HEK293T (cell line): ENCODE results near the gene SIK3.

ENCODE experiments used
- CTCF ChIA-PET: fragments of 350-600 bp; formaldehyde crosslinking; extraction: SDS; loops from one replicate; lab custom pipeline; 2021; ENCODE audit warnings: antibody characterized with exemption, inconsistent platforms; lab: Yijun Ruan, JAX
- POLR2A ChIA-PET: fragments of 350-600 bp; formaldehyde crosslinking; extraction: SDS; loops from one replicate; lab custom pipeline; 2020; ENCODE audit warnings: antibody characterized with exemption, inconsistent platforms; lab: Yijun Ruan, JAX
- DNase-seq: peaks from one replicate; pipeline ENCODE4 v3.0.0; 2012; ENCODE audit warnings: mixed read lengths; ENCODE audit errors: extremely low spot score
- ARNT ChIP-seq: fragments of 450-650 bp; IDR thresholded peaks from 2 replicates; pipeline ENCODE4 v1.6.1; 2017; ENCODE audit warnings: mild to moderate bottlenecking
- BHLHE40 ChIP-seq: fragments of 450-650 bp; IDR thresholded peaks from 2 replicates; pipeline ENCODE4 v1.6.1; 2016; ENCODE audit warnings: mild to moderate bottlenecking, moderate library complexity, borderline replicate concordance
- CTBP1 ChIP-seq: fragments of 450-650 bp; IDR thresholded peaks from 2 replicates; pipeline ENCODE4 v1.6.1; 2016; ENCODE audit warnings: borderline replicate concordance
- ELF4 ChIP-seq: fragments of 450-650 bp; IDR thresholded peaks from 2 replicates; pipeline ENCODE4 v1.6.1; 2017; ENCODE audit warnings: antibody characterized with exemption
- FOXA1 ChIP-seq: fragments of 450-650 bp; IDR thresholded peaks from 2 replicates; pipeline ENCODE4 v1.6.1; 2016; ENCODE audit warnings: mild to moderate bottlenecking
- FOXK2 ChIP-seq: fragments of 450-650 bp; IDR thresholded peaks from 2 replicates; pipeline ENCODE4 v1.6.1; 2016; ENCODE audit warnings: mild to moderate bottlenecking
- FOXM1 ChIP-seq: fragments of 450-650 bp; IDR thresholded peaks from 2 replicates; pipeline ENCODE4 v1.6.1; 2017; ENCODE audit warnings: mild to moderate bottlenecking, borderline replicate concordance
- HDGF ChIP-seq: fragments of 450-650 bp; IDR thresholded peaks from 2 replicates; pipeline ENCODE4 v1.6.1; 2017; ENCODE audit warnings: antibody characterized with exemption, borderline replicate concordance
- L3MBTL2 ChIP-seq: fragments of 450-650 bp; conservative IDR thresholded peaks from 2 replicates; pipeline ENCODE4 v1.6.1; 2016; ENCODE audit warnings: mild to moderate bottlenecking
- LEF1 ChIP-seq: fragments of 450-650 bp; IDR thresholded peaks from 2 replicates; pipeline ENCODE4 v1.6.1; 2017; ENCODE audit warnings: mild to moderate bottlenecking, borderline replicate concordance
- NFRKB ChIP-seq: fragments of 450-650 bp; IDR thresholded peaks from 2 replicates; pipeline ENCODE4 v1.6.1; 2016; ENCODE audit warnings: mild to moderate bottlenecking, moderate library complexity
- PKNOX1 ChIP-seq: fragments of 450-650 bp; IDR thresholded peaks from 2 replicates; pipeline ENCODE4 v1.6.1; 2016
- SP1 ChIP-seq: fragments of 450-650 bp; IDR thresholded peaks from 2 replicates; pipeline ENCODE4 v1.6.1; 2017
- SUZ12 ChIP-seq: fragments of 450-650 bp; IDR thresholded peaks from 2 replicates; pipeline ENCODE4 v1.6.1; 2016; ENCODE audit warnings: mild to moderate bottlenecking
- TARDBP ChIP-seq: fragments of 450-650 bp; IDR thresholded peaks from 2 replicates; pipeline ENCODE4 v1.6.1; 2016
- ZNF384 ChIP-seq: fragments of 450-650 bp; IDR thresholded peaks from 2 replicates; pipeline ENCODE4 v1.6.1; 2016

SIK3 gene

GRCh38 chr11:116840746-116841296 lies 257.4 kb downstream of the SIK3 start:
- ChIA-PET POLR2A (no interaction called here), CTCF (interaction anchor here (0.6 to 0.7 kb wide), 2 partner anchors 32 to 40 kb away, joined by 3 to 11 read pairs; no protein-coding TSS in a partner anchor)
- no peak for DNase-seq
- TF ChIP-seq FOXA1 (no peak), PKNOX1 (no peak), CTBP1 (no peak), ELF4 (no peak), TARDBP (no peak), BHLHE40 (no peak), ZNF384 (no peak), L3MBTL2 (no peak), NFRKB (no peak), SP1 (no peak), HDGF (no peak), SUZ12 (no peak), FOXM1 (no peak), ARNT (no peak), FOXK2 (no peak), LEF1 (no peak)

- ChIA-PET CTCF (interaction anchor here (0.6 to 0.7 kb wide), 2 partner anchors 32 to 39 kb away, joined by 3 to 11 read pairs; no protein-coding TSS in a partner anchor), POLR2A (no interaction called here)
- DNase-seq, result no peak
- TF ChIP-seq SP1 (no peak), PKNOX1 (no peak), SUZ12 (no peak), ZNF384 (no peak), ELF4 (no peak)
These were observed 257.9 kb downstream of the SIK3 start for GRCh38 chr11:116840224-116840745.

GRCh38 chr11:116838321-116839084 lies 259.7 kb downstream of the SIK3 start:
- DNase-seq, result no peak
- TF ChIP-seq HDGF (no peak), PKNOX1 (no peak), FOXA1 (no peak), FOXK2 (no peak), L3MBTL2 (no peak), CTBP1 (no peak), SUZ12 (no peak), SP1 (no peak), BHLHE40 (no peak), LEF1 (no peak), ARNT (no peak), ELF4 (no peak)
- POLR2A ChIA-PET, result no interaction called here
- CTCF ChIA-PET, result no interaction called here

GRCh38 chr11:116837231-116838091 lies 260.8 kb downstream of the SIK3 start, which contains the start of gene APOA1:
APOA1 (minus strand) TSS chr11:116837622; CDS start chr11:116837387, 235 bp downstream.
- POLR2A ChIA-PET, result interaction anchor here (2.4 kb wide), 1 partner anchor 47 kb away, joined by 28 read pairs; the partner anchor contains the start of gene APOA5
- CTCF ChIA-PET, result interaction anchor here (0.6 to 3.3 kb wide), 3 partner anchors 16 to 47 kb away, joined by 3 to 56 read pairs (median 11); partner anchors contain the start of gene APOA5
- TF ChIP-seq NFRKB, result no peak
- TF ChIP-seq SP1, result no peak
- no peak for TF ChIP-seq ZNF384
- TF ChIP-seq ELF4, result no peak
- TF ChIP-seq PKNOX1, result no peak
- no peak for TF ChIP-seq BHLHE40
- no peak for TF ChIP-seq ARNT
- TF ChIP-seq FOXM1, result no peak
- TF ChIP-seq HDGF, result no peak
- TF ChIP-seq TARDBP, result no peak
- TF ChIP-seq CTBP1, result no peak
- DNase-seq, result no peak

- POLR2A ChIA-PET, result interaction anchor here (0.6 to 3.0 kb wide), 6 partner anchors 9 to 63 kb away, joined by 3 to 28 read pairs (median 6); partner anchors contain the start of genes APOA5, BUD13 and ZPR1
- CTCF ChIA-PET, result interaction anchor here (1.1 to 3.3 kb wide), 9 partner anchors 23 to 268 kb away, joined by 3 to 56 read pairs (median 6); partner anchors contain the start of gene APOA5
These were observed 261.6 kb downstream of the SIK3 start for GRCh38 chr11:116836632-116836991.

More at GRCh38 chr11:116836632-116836991, 261.6 kb downstream of the SIK3 start:
- TF ChIP-seq TARDBP (no peak), LEF1 (no peak), BHLHE40 (no peak), HDGF (no peak), CTBP1 (no peak), FOXA1 (no peak), PKNOX1 (no peak), ZNF384 (no peak), FOXK2 (no peak), ARNT (no peak), SUZ12 (no peak), NFRKB (no peak), FOXM1 (no peak), L3MBTL2 (no peak)
- DNase-seq, result no peak
